Smooth muscle cell of the umbilical artery (primary cell): ENCODE results near the gene FAM237A. TPM values are rescaled to one million over a fixed set of nuclear protein-coding genes. Genes with fewer than 3 reads are reported as not detected.

ENCODE experiments used
- total RNA-seq: library from RNA; depleted of rRNA; stranded (reverse); fragments of >200 nt; gene quantifications from 2 replicates; pipeline ENCODE4 v1.2.3, GENCODE V29; 2014

The FAM237A gene
- total RNA-seq: not detected in 2 replicates

DNA sequence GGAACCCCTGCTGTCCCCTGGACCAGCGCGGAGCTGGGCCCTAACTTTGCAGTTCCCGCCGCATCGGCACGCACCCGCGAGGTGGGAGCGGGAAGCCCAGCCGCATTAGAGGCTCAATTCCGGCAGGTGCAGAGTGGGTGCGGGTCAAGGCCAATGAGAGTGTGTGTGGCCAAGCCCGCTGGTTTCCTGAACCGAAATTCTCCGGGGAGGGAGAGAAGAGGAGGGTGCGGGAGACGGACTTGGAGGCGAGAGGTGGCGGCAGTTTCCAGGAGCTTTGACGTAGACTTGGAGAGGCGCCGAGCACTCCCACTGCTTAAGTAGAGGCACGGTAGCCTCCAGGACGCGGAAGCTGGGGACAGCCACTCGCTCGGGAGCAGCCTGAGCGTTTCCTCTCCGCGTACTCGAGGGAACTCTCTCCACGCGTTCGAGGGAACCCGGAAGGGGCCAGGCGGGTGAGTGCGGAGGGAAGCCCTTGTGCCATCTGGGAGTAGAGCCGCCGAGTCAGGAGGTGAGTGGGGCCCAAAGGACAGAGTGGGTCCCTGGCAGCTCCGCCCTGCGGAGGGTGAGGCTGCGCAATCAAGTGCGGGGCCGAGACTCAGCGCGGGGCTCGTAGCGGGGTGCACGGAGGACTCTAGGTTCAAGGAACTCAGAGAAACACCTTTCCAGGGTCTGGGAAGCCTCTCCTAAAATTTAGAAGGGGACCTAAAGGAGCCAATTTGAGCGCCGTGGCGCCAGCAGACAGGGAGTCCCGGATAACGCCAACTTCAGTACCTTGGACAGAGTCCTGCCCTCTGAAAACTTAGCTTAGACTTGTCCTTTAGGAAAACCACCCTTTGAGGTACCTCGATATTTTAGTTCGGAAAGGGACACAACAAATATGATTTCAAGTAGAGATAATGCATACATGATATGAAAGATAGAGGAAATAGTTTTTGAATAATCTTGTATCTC is at the start of gene FAM237A:
TSS of gene FAM237A (plus strand) at position 413 of the 951 bp plus-strand sequence. CDS start 1,750 bp downstream, outside the sequence.

Other genes starting within 250 kb of the FAM237A start
- gene ADAM23, start 199.0 kb upstream of the FAM237A start, total RNA-seq: 38.0 and 49.3 TPM in 2 replicates
- gene DYTN, start 75.9 kb downstream of the FAM237A start, total RNA-seq: not detected in 2 replicates
- 0.59 and 0.78 TPM in 2 replicates for gene MDH1B, start 122.8 kb downstream of the FAM237A start, total RNA-seq
- 48.1 and 66.1 TPM in 2 replicates for gene FASTKD2, start 123.1 kb downstream of the FAM237A start, total RNA-seq